Measurements from ENCODE around the gene DNMT1.

- TF ChIP-seq, protein P1, sequence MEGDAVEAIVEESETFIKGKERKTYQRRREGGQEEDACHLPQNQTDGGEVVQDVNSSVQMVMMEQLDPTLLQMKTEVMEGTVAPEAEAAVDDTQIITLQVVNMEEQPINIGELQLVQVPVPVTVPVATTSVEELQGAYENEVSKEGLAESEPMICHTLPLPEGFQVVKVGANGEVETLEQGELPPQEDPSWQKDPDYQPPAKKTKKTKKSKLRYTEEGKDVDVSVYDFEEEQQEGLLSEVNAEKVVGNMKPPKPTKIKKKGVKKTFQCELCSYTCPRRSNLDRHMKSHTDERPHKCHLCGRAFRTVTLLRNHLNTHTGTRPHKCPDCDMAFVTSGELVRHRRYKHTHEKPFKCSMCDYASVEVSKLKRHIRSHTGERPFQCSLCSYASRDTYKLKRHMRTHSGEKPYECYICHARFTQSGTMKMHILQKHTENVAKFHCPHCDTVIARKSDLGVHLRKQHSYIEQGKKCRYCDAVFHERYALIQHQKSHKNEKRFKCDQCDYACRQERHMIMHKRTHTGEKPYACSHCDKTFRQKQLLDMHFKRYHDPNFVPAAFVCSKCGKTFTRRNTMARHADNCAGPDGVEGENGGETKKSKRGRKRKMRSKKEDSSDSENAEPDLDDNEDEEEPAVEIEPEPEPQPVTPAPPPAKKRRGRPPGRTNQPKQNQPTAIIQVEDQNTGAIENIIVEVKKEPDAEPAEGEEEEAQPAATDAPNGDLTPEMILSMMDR (IDR thresholded peaks at IDR 0.05): no peak
- no peak for TF ChIP-seq SMC3 (IDR thresholded peaks at IDR 0.05; ENCODE audit: low read depth, low read length)
- no peak for TF ChIP-seq EZH2phosphoT487 (IDR thresholded peaks at IDR 0.05; ENCODE audit: borderline replicate concordance, low read depth)
- TF ChIP-seq, protein P2, sequence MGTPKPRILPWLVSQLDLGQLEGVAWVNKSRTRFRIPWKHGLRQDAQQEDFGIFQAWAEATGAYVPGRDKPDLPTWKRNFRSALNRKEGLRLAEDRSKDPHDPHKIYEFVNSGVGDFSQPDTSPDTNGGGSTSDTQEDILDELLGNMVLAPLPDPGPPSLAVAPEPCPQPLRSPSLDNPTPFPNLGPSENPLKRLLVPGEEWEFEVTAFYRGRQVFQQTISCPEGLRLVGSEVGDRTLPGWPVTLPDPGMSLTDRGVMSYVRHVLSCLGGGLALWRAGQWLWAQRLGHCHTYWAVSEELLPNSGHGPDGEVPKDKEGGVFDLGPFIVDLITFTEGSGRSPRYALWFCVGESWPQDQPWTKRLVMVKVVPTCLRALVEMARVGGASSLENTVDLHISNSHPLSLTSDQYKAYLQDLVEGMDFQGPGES (IDR thresholded peaks at IDR 0.05; ENCODE audit: low read depth, low read length): no peak
- TF ChIP-seq, protein P3, sequence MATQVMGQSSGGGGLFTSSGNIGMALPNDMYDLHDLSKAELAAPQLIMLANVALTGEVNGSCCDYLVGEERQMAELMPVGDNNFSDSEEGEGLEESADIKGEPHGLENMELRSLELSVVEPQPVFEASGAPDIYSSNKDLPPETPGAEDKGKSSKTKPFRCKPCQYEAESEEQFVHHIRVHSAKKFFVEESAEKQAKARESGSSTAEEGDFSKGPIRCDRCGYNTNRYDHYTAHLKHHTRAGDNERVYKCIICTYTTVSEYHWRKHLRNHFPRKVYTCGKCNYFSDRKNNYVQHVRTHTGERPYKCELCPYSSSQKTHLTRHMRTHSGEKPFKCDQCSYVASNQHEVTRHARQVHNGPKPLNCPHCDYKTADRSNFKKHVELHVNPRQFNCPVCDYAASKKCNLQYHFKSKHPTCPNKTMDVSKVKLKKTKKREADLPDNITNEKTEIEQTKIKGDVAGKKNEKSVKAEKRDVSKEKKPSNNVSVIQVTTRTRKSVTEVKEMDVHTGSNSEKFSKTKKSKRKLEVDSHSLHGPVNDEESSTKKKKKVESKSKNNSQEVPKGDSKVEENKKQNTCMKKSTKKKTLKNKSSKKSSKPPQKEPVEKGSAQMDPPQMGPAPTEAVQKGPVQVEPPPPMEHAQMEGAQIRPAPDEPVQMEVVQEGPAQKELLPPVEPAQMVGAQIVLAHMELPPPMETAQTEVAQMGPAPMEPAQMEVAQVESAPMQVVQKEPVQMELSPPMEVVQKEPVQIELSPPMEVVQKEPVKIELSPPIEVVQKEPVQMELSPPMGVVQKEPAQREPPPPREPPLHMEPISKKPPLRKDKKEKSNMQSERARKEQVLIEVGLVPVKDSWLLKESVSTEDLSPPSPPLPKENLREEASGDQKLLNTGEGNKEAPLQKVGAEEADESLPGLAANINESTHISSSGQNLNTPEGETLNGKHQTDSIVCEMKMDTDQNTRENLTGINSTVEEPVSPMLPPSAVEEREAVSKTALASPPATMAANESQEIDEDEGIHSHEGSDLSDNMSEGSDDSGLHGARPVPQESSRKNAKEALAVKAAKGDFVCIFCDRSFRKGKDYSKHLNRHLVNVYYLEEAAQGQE (IDR thresholded peaks at IDR 0.05; ENCODE audit: low read depth, low read length): no peak
- no peak for TF ChIP-seq MXI1 (IDR thresholded peaks at IDR 0.05; ENCODE audit: low read depth, low read length)
- TF ChIP-seq FOXM1 (IDR thresholded peaks at IDR 0.05; ENCODE audit: low read depth): no peak
- TF ChIP-seq, protein P4, sequence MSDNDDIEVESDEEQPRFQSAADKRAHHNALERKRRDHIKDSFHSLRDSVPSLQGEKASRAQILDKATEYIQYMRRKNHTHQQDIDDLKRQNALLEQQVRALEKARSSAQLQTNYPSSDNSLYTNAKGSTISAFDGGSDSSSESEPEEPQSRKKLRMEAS (IDR thresholded peaks at IDR 0.05; ENCODE audit: low read depth): no peak
- no peak for TF ChIP-seq RAD21 (IDR thresholded peaks at IDR 0.05; ENCODE audit: low read length)
- TF ChIP-seq PBX3 (IDR thresholded peaks at IDR 0.05): no peak
These were observed 5.1 kb downstream of the DNMT1 start for GRCh38 chr19:10189616-10190015.

Measured in SK-N-SH (cell line).